Measurements from ENCODE around the gene PLCXD1.

- TF ChIP-seq CREB1 (IDR thresholded peaks at IDR 0.05): peak; percentile 10; the same call in 1 of the 2 replicates
- peak; percentile 61 for TF ChIP-seq CREB1 (CRISPR knock-in tag; IDR thresholded peaks at IDR 0.05)
- TF ChIP-seq CEBPB (tag; IDR thresholded peaks at IDR 0.05): no peak
Observed at GRCh38 chrX:318739-319578, 37.8 kb downstream of the PLCXD1 start, which contains the start of gene GTPBP6.
